Germinal center (tissue), 1 donor: Measurements from ENCODE around the gene LAMA2.
"Not testable (repeated sequence)": the region's sequence is repeated elsewhere in the genome, so short reads cannot be mapped to it uniquely, and the experiment has no call there.

ENCODE experiments used
- DNase-seq: peaks from one replicate; pipeline ENCODE4 v3.0.0; 2012; ENCODE audit warnings: mixed read lengths, low spot score

Gene LAMA2

DNA sequence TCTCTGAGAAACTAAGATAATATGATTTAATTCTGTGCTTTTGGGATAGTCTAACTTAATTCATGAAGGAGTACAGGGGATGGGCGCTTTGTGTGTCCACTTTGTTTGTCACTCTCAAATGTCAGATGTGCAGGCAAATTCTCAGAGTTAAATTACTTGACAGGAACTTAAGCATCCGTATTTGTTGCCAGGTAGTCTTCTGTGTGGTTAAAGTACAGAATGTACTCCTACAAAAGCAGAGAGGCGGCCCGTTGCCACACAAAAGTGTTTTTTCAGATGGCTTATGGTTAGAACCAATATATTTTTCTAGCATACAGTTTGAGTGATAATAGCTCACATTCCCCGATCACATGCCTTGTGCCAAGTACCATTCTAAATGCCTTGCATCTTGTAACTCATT lies 234.4 kb downstream of the LAMA2 start:
- no peak for DNase-seq

DNA sequence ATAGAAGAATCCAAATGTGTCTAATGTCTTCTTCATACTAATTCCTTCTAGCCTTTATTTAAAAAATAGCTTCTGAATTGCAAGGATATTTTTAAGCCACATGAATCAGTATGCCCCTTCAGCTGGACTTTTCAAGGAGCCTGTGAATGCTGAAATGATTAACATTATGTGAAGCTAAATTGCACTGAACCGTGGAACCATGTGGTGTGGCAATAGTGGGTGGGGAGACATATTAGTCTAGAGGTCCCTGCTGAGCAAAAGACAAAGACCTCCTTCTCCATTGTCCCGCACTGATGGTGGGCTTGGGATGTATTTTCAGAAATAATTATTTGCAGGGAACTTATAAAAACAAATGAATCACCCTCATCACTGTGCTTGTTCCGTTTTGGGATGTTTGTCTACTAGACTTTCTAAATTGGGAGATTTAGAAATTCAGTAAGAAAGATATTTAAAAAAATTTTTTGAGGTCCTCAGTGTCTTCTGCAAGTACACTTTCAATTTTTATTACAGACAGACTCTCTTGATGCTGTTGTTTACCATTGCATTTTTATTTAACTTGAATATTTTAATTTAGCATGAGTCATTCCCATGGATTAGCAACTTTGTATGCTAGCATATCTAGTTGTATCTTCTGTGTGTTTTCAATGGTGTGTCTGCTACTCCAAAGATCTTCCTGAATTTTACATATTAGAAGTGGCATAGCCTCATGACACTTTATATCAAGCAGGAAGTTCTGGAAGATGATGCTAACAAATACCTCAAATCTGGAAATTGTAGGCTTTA lies 238.1 kb downstream of the LAMA2 start:
- DNase-seq: no peak

DNA sequence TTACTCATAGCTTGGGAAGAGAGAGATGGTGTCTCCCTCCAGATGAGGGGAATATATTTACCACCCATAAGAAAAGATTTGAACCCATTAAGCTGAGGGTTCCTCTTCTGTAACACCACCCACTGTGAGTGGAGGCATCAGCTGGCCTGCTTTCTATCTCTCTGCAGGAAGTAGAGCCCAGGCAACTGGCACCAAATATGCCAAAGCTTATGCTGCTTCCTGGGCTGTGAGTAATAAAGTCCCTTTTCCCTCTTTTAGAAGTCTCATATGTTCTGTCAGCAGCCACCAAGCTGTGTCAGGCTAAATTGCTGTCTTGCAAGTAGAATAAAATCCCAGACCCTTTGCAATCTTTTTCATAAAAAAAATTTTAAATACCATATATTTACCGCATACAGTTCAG lies 241.4 kb downstream of the LAMA2 start:
- DNase-seq: no peak

DNA sequence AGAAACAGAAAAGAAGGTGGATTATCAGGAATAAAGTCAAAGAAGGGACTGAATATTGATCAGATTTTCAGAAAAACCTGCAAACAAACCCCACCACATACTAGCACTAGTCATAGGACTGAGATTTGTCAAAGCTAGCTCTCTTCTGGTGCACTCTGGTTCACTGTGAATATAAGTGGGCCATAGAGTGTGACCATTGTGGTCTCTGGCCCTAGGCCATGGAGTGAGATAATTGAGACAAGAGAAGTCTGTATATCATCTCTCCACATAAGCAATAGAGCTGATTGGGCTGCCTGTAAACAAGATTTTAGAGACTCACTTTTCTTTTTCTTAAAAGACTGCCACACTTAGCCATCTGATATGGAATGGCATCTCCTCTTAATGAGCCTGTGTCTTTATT lies 247.2 kb downstream of the LAMA2 start:
- no peak for DNase-seq

DNA sequence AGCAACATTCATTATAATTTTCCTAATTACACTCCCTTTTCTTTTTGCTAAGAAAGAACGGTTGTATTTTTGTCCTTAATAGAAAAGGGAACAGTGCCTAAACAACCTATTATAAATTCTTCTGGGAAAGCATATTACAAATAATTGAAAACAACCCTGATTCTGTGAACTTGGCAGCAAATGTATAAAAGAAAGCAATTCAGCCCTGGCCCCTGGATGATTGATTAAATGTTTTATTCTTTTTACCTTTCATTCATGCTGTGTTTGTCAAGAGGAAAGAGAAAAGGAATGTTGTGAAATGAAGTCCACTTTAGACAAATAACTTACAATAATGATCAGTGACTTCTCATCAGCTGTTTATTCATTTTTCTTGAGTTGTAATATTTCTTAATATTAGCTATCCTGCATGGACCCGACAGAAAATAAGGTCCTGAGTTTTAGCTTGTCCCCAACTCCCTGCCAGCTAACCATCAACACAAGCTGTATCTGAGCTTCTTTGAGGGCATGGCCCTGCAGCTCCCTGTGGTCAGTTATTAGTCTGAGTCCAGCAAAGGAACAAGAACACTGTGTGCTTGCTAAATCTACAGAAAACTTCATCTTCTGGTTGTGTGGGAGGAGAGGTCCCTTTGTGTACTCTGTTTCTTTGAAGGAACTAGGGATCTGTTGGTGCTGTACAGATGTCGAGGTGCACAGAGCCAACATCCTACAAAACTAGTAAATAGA lies 248.2 kb downstream of the LAMA2 start:
- no peak for DNase-seq

DNA sequence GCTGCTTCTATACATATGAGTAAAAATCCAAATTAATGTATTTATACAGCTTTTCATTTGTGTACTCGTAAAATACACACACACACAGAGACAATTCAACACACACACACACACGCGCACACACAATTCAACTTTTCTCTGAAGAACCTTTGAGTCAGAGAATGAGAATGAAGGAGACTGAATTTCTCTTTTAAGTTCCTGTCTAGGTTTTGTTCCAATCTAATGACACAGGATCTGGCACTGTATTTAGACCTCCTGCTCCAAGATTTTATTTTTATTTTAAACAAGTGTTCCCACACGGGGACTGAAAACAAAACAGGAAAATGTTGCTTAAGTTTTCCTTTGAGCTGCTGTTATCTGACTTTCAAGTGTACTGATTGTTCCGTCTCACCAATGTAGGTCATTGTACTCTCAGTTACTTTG lies 250.8 kb downstream of the LAMA2 start:
- DNase-seq: no peak

DNA sequence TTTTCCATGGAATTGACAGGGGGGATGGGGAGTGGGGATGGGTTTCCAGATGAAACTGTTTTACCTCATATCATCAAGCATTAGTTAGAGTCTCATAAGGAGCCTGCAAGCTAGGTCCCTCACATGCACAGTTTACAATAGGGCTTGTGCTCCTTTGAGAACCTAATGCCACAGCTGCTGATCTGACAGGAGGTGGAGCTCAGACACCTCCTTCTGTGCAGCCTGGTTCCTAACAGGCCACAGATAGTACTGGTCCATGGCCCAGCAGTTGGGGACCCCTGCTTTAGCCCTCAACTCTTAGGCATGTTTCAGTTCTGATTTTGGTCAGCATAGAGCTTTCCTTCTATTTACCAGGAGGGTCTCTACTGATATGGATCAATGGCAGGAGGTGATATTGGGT lies 251.6 kb downstream of the LAMA2 start:
- DNase-seq: no peak

DNA sequence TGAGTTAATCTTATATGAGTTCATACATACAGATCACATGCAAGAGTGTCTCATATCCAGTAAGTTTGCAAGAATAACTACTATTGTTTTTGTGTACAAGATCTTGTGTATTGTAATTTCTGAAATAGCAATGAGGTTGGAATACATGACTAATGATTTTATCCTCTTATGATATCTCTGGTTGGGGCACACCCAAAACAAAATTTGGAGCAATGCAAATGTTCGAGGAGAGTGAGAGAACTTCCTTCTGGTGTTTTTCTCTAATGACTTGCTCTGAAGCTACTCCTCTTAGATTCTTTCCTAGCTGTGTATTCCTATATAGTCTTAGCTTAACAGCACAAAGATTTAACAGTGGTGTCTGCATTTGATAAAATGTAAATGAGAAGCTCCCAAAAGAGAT lies 252.5 kb downstream of the LAMA2 start:
- no peak for DNase-seq

DNA sequence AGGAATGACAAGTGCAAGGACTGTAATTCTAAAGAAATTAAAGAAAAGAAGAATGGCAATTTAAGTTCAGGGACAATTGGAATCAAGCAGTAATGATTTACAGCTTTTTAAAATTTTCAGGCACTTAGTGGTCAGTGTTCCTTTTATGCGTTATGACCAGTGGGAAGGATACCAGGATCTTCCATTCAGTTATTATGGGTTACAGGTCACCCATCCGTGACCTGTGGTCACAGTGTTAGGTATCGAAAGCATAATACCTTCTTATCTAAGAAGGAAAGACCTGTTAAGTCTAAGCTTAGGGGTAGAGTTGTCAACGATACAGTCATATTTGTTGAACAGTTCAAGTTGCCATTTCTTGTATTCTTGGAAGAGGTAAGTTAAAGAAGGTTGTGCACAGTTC lies 253.8 kb downstream of the LAMA2 start:
- no peak for DNase-seq

DNA sequence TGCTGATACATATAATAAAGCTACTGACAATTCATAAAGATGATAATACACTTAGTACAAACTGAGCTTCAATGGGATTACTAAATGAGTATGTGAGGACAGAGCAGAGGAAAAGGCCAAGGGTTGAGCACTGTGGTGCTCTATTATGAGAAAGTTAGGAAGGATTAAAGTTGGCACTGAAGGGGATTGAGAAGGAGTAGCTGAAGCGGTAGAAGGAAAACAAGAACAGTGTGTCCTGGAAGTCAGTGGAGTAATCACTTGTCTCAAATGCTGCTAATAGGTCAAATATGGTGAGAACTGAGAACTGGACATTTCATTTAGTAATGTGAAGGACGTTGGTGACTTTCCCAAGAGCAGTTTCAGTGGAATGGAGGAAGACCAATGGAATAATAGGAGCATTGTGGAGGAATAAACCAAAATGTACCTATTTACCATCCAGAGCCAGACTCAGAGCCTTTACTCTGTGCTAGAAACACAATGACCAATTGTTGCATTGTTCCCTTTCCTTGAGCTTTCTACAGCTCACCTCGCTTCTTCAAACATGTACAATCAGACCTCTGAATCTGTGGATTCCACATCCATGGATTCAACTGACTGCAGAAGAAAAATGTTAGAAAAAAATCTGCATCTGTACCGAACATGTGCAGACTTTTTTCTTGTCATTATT lies 255.9 kb downstream of the LAMA2 start:
- no peak for DNase-seq

DNA sequence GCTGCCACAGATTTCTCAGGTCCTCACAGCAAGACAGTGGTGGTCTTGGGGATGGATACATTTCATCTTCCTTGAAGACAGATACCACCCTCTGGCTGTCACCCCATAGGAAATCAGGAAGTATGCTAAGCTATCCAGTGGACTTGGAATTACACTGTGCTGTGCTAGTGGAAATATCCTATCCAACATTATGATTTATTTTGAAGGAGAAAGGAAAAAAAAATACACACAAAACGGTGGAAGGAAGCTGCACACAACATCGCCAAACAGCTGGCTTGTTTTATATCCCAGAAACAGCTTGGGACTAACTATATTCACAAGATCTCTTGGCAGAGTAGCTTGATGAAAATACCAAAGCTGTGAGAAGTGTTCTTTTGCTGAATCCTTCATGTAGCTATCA lies 257.6 kb downstream of the LAMA2 start:
- DNase-seq: no peak

DNA sequence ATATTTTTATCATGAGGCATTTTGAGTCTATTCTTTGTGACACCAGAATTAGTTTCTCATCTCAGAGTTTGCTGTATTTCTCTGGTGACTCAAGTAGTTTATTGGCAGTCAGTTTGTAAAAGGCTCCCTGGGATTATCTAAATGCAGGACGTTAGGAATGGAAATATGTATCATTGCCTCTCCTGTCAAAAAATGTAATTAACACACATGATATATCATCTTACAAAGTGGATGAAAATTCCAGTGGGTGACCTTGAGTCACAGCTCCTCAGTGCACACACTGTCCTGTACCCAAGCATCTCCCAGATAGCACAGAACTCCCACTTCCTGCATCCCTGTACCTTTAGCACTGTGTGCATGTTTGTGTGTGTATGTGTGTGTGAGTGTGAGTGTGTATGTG lies 258.6 kb downstream of the LAMA2 start:
- no peak for DNase-seq

DNA sequence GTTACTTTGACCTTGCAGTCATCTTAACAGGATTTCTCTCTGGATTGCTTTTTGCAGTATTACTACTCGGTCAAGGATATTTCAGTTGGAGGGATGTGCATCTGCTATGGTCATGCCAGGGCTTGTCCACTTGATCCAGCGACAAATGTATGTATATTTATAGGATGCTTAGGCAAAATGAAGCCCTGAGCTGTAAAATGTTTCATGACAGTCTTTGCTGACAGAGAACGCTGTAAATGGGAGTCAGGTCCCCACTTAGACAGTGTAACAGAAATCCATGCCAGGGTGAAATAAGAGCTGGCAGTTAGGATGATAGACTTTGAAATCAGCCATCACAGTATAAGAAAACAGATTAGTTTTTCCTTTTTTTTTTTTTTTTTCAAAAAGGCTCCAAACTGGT lies 264.0 kb downstream of the LAMA2 start:
- DNase-seq: no peak

DNA sequence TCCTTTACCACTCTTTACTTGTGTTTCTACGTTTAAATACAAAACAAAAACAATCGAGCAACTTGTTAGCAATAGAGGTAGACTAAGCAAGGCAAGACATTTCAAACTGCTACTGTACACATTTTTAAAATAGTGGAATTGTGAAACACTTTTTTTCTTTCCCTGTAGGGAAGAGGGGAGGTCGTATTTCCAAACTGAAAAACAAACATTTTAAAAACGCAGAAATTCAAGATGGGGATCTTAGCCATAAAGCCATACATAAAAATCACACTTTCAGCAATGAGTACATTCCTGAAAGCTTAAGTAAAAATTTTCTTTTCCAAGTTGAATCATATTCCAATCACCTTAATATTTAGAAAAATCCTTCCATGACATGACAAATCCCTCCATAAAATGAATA lies 267.6 kb downstream of the LAMA2 start:
- DNase-seq: no peak

DNA sequence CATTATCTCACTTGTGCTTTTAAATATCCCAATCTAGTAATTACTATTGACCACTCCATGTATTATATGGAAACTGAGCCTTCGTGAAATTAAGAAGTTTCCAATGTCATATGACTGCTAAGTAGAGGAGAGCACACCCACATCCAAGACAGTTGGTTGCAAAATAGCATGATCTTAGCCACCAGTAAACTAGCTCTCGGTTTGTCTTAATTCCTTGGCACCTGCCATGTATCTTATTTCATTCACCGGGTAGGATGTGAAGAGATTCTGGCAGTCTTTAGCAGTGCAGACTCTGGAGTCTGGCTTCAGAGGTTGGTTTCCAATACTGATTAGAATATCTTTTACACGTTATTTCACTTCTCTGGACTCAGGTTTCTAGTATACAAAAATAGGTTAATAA lies 270.3 kb downstream of the LAMA2 start:
- no peak for DNase-seq

DNA sequence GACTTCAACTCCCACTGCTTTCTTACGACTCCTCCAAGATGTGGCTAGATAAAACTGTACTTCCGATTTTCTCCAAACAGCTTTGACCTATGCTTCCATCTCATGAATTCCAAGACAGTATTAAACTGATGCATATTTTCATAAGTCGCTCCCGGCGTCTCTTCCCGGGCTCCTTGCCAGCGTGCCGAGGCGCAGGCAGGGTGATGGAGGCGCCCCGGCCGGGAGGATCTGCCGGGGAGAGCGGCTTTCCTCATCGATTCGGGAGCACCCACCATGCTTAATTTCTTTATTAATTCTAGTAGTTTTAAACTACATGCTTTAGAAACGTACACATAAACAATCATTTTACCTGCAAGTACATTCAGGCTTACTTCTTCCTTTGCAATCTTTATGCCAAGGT lies 276.3 kb downstream of the LAMA2 start:
- not testable (repeated sequence) for DNase-seq

DNA sequence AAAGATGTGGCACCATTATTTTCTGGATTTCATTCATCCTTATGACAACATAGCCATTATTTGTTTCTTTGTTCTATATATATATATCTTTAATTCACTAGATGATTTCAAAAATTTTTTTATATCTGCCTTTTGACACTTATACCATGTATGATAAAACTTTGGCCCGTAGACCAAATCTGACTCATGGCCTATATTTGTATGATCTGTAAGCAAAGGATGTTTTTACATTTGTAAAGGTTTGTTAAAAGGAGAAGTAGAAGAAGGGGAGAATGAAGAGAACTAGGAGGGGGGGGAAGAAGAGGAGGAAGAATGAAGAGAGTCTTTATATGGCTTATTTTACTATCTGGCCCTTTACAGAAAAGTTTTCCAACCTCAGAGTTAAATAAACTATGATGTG lies 279.7 kb downstream of the LAMA2 start:
- no peak for DNase-seq

DNA sequence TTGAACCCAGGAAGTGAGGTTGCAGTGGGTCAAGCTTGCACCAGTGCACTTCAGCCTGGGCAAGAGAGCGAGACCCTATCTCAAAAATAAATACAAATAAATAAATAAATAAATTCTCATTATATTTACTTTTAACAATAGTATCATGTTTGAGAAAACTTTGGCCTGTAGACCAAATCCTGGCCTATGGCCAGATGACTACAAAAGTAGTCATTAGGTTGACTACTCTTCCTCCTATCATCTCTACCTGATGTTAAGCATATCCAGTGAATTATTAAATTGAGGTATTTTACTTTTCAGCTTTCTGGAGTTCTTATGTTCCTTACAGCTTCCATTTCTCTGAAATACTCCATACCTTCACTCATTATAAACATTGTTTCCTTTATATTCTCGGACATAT lies 280.6 kb downstream of the LAMA2 start:
- no peak for DNase-seq

DNA sequence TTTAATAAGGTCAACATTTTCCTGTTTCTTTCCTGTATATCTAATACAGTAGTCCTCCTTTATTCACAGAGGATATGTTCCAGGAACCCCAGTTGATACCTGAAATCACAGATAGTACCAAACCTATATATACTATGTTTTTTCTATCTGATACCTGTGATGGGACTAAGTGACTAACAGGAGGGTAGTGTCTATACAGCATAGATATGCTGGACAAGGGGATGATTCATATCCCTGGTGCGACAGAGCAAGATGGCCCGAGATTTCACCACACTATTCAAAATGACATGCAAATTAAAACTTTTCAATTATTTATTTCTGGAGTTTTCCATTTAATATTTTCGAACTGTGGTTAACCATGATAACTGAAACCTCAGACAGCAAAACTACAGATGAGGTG lies 281.1 kb downstream of the LAMA2 start:
- no peak for DNase-seq

DNA sequence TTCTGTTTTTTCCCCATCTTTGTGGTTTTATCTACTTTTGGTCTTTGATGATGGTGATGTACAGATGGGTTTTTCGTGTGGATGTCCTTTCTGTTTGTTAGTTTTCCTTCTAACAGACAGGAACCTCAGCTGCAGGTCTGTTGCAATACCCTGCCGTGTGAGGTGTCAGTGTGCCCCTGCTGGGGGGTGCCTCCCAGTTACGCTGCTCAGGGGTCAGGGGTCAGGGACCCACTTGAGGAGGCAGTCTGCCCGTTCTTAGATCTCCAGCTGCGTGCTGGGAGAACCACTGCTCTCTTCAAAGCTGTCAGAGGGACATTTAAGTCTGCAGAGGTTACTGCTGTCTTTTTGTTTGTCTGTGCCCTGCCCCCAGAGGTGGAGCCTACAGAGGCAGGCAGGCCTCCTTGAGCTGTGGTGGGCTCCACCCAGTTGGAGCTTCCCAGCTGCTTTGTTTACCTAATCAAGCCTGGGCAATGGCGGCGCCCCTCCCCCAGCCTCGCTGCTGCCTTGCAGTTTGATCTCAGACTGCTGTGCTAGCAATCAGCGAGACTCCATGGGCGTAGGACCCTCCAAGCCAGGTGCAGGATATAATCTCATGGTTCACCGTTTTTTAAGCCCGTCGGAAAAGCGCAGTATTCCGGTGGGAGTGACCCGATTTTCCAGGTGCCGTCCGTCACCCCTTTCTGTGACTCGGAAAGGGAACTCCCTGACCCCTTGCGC lies 289.5 kb downstream of the LAMA2 start:
- not testable (repeated sequence) for DNase-seq

DNA sequence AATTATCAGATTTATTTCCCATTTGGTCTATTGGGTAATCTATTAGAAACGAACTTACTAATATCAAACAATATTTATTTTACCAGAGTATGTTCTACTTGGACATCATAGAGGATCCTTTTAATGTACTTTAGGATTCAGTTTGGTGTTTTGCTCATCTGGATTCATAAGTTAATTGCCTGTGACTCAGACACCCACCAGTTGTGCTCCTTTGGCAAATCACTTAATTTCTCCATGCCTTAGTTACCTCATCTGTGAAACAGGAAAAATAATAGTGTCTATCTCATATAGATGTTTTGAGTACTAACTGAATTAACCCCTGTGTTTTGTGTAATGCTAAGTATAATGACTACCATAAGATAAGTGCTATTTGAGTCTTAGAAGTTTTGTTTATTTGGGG lies 292.1 kb downstream of the LAMA2 start:
- no peak for DNase-seq

DNA sequence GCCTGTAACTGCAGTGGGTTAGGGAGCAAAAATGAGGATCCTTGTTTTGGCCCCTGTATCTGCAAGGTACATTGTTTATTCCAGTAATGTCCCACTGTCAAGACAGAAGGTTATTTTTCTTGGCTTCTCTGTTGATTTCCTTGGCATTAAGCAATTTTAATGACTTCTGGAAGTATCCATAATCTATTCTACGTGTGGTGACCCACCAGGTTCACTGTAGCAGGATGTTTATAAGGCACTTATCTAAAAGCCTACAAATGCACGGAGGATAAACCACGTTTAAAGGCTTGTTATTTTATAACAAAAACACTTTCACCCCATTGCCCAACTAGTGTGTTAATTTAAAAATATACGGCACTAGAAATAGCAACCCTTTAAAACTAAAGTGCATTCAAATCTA lies 294.9 kb downstream of the LAMA2 start:
- DNase-seq: no peak

DNA sequence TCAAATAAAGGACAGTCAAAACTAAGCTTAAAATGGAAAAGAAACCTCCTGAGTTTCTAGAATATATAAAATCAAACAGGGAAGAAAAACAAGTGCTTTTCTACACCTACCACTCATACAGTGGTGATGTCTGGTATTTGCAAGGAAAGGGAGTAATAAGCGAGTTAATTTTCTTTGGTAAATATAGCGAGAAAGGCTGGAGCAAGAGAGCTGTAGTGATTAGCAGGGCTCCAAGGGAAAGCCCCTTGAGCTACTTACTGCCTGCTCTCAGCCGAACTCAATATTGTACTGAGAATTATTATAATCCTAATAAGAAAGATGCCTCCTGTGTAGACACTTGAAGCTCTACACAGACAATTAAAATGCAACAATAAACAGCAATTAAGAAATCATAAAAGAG lies 296.3 kb downstream of the LAMA2 start:
- DNase-seq: no peak
